ENCODE results near the gene GTF3A. TPM values are rescaled to one million over a fixed set of nuclear protein-coding genes. Genes with fewer than 3 reads are reported as not detected.

Gene GTF3A
- total RNA-seq = 58.8 TPM

DNA sequence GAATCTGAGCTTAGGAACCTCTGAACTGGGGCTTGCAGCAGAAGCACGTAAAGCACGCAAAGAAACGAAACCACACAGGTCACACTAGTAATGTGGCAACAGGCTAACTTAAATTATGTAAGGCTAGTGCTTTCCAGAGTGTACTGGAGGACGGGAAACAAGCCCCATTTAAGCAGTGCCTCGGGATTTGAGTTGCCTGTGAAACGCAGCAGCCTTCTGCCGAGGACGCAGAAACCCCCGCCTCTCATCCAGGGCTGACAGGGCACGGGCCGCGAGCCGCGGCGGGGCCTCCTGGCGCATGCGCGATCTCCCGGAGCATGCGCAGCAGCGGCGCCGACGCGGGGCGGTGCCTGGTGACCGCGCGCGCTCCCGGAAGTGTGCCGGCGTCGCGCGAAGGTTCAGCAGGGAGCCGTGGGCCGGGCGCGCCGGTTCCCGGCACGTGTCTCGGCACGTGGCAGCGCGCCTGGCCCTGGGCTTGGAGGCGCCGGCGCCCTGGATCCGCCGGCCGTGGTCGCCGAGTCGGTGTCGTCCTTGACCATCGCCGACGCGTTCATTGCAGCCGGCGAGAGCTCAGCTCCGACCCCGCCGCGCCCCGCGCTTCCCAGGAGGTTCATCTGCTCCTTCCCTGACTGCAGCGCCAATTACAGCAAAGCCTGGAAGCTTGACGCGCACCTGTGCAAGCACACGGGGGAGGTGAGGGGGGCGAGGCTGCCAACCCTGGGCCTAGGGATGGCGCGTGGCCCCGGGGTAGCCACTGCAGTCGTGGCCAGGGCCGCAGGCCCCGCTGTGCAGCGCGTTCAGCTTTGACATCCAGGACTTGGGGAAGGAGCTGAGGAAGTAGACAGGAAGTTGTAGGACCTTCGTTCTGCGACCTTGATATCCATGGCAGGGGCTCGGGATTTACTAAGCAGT, at the start of gene GTF3A:
Gene GTF3A (plus strand): TSS at position 374 of the 912 bp plus-strand sequence.

DNA sequence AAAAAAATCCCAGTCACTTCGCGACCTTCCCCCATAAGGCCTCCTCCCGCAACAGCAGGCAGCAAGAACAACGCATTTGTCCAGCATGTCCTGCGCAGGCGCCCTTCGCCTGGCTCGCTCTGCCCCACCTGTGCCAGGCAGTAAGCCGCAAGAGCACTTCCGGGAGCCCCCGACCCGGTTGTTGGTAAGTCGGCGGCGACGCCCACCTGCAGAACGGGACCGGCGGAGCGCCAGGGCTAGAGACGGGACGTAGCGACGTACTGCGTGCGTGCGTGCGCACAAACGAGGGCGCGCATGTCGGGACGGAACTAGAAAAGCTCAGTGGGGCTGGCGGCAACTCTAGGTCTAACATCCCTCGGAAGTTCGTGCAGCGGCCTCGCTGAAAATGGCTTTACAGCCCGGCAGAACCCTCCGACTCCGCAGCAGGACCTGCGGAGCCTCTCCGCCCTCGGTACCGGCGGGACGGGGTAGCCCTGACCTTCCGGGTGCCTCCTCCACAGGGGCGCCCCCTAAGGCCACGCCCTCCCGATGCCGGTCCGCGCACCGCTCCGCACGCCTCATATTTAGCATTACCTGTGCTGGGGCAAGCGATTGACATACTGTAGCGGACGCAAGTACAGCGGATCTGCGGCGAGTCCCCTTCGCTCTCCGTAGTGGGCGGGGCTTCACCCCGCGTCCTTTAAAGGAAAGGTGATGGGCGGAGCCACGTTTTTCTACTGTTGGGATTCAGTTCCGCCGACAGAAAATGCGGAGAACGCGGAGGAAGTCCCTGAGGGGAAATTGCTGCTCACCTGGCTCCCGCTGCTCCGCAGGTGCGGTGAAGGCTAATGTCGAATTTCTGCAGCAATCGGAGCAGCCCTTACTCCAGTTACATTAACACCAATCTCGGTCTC, 25.8 kb downstream of the GTF3A start, which contains the start of gene MTIF3:
Gene MTIF3 (minus strand): TSS at position 629 of the 893 bp plus-strand sequence. CDS start 10,116 bp downstream, outside the sequence.

Other genes starting within 250 kb of the GTF3A start
- gene RPL21, start 173.1 kb upstream of the GTF3A start, total RNA-seq = 634 TPM
- gene RASL11A, start 153.8 kb upstream of the GTF3A start, total RNA-seq = 9.6 TPM
- gene MTIF3, start 25.9 kb downstream of the GTF3A start, total RNA-seq = 47.1 TPM
- 20.9 TPM for gene LNX2, start 195.9 kb downstream of the GTF3A start, total RNA-seq
- gene POLR1D, start 197.3 kb downstream of the GTF3A start, total RNA-seq = 65.4 TPM